Neural crest cell (in vitro differentiated cells): Measurements from ENCODE around the gene IKZF3. TPM values are rescaled to one million over a fixed set of nuclear protein-coding genes. Genes with fewer than 3 reads are reported as not detected.

ENCODE experiments used
- DNase-seq: peaks from one replicate; pipeline ENCODE4 v3.0.0; 2021; ENCODE audit warnings: low read depth, mixed read lengths, low spot score
- H3K27ac Mint-ChIP-seq: one replicate; pipeline ENCODE4 v1.8.0; 2021; ENCODE audit warnings: mild to moderate bottlenecking, mixed read lengths; ENCODE audit not compliant: unreplicated experiment
- H3K27me3 Mint-ChIP-seq: 2 replicates; pipeline ENCODE4 v1.8.0; 2021; ENCODE audit warnings: low read depth, mild to moderate bottlenecking, mixed read lengths
- H3K36me3 Mint-ChIP-seq: 2 replicates; pipeline ENCODE4 v1.8.0; 2021; ENCODE audit warnings: low read depth, mild to moderate bottlenecking, mixed read lengths
- H3K4me1 Mint-ChIP-seq: 2 replicates; pipeline ENCODE4 v1.8.0; 2021; ENCODE audit warnings: mixed read lengths
- H3K4me3 Mint-ChIP-seq: one replicate; pipeline ENCODE4 v1.8.0; 2021; ENCODE audit warnings: mild to moderate bottlenecking, mixed read lengths
- H3K9me3 Mint-ChIP-seq: 2 replicates; pipeline ENCODE4 v1.8.0; 2021; ENCODE audit warnings: mixed read lengths
- total RNA-seq: library from RNA; stranded (reverse); gene quantifications from 2 replicates; pipeline ENCODE4 v1.2.1, GENCODE V29; 2021
- TF ChIP-seq, protein P1 (sequence below): fragments of 200-600 bp; sonication (generic); conservative IDR thresholded peaks from 2 replicates; pipeline ENCODE4 v1.5.0; 2021; ENCODE audit warnings: antibody characterized with exemption, mild to moderate bottlenecking

Gene IKZF3
- total RNA-seq, 1 donor from 2014 or later, result not detected

DNA sequence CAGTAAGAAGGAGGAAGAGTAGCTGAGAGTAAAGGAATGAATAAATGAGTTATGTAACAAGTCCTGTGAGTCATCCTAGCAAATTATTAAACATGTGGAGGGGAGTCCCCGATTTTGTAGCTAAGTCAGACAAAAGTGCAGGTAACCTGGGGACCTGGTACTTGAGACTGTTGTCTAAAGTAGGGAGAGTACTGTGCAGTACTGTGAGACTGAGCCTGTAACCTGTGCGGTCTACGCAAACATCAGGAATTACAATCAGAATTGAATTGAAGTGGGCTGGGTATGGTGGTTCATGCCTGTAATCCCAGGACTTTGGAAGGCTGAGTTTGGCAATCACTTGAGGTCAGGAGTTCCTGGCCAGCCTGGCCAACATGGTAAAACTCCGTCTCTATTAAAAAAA lies 35.7 kb downstream of the IKZF3 start:
- Mint-ChIP-seq H3K4me1 (no peaks in the 10 kb centered on the region), H3K27me3 (peaks cover 45% of the 10 kb centered on the region), H3K4me3 (no peak overlapping the region), H3K27ac (no peak overlapping the region), H3K9me3 (peaks cover 3% of the 10 kb centered on the region), H3K36me3 (no peaks in the 10 kb centered on the region)
- no peak for DNase-seq
- TF ChIP-seq, protein P1, sequence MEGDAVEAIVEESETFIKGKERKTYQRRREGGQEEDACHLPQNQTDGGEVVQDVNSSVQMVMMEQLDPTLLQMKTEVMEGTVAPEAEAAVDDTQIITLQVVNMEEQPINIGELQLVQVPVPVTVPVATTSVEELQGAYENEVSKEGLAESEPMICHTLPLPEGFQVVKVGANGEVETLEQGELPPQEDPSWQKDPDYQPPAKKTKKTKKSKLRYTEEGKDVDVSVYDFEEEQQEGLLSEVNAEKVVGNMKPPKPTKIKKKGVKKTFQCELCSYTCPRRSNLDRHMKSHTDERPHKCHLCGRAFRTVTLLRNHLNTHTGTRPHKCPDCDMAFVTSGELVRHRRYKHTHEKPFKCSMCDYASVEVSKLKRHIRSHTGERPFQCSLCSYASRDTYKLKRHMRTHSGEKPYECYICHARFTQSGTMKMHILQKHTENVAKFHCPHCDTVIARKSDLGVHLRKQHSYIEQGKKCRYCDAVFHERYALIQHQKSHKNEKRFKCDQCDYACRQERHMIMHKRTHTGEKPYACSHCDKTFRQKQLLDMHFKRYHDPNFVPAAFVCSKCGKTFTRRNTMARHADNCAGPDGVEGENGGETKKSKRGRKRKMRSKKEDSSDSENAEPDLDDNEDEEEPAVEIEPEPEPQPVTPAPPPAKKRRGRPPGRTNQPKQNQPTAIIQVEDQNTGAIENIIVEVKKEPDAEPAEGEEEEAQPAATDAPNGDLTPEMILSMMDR, result no peak

DNA sequence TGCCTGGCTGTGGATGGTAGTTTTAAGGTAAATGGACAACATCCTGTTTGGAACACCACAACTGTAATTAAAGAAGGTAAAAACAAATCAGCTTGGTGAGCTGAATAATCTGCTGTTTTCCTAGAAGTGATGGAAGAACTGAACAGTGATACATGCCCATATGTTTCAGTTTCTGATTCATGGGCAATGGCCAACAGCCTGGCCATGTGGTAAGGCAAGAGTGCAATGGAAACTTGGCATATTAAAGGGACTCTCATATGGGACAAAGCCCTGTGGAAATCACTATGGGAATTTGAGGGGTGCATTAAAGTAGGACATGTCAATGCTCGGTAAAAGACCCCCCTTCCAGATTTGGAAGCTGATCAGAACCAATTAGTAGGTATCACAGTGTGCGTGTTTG lies 37.8 kb downstream of the IKZF3 start:
- peaks cover 41% of the 10 kb centered on the region for H3K27me3 Mint-ChIP-seq

DNA sequence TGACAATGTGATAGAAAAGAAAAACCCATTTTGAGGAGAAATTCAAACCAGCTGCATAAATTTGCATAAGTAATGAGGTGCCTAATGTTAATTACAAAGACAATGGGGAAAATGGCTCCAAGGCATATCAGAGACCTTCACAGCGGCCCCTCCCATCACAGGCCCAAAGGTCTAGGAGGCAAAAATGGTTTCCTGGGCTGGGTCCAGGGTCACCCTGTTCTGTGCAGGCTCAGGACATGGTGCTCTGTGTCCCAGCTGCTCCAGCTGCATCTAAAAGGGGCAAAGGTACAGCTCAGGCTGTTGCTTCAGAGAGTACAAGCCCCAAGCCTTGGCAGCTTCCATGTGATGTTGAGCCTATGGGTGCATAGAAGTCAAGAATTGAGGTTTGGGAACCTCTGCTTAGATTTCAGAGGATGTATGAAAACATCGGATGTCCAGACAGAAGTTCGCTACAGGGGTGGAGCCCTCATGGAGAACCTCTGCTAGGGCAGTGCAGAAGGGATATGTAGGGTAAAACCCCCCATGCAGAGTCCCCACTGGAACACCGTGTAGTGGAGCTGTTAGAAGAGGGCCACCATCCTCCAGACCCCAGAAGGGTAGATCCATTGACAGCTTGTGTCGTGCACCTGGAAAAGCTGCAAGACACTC lies 40.6 kb downstream of the IKZF3 start:
- TF ChIP-seq, protein P1, result no peak
- Mint-ChIP-seq H3K27ac (no peak overlapping the region), H3K9me3 (peaks cover 10% of the 10 kb centered on the region), H3K36me3 (peaks cover 6% of the 10 kb centered on the region), H3K4me1 (no peaks in the 10 kb centered on the region), H3K4me3 (no peak overlapping the region), H3K27me3 (peaks cover 49% of the 10 kb centered on the region)
- no peak for DNase-seq

More for the DNA sequence above, 37.8 kb downstream of the IKZF3 start:
- H3K4me3 Mint-ChIP-seq, result no peak overlapping the region
- peaks cover 10% of the 10 kb centered on the region for H3K9me3 Mint-ChIP-seq
- TF ChIP-seq, protein P1, result no peak
- no peaks in the 10 kb centered on the region for H3K4me1 Mint-ChIP-seq
- H3K36me3 Mint-ChIP-seq, result peaks cover 6% of the 10 kb centered on the region
- no peak overlapping the region for H3K27ac Mint-ChIP-seq
- no peak for DNase-seq

DNA sequence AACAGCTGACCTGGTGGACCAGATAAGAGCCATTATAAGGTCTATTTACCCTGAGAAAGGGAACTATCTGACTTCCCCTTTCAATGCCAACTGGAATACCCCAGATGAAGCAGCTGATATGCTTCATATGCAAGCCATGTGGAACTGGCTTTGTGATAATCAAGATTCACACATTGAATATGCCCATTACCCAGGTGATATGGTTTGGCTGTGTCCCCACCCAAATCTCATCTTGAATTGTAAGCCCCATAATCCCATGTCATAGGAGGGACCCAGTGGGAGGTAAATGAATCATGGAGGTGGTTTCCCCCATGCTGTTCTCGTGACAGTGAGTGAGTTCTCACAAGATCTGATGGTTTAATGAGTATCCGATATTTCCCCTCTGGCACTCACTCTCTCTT lies 42.1 kb downstream of the IKZF3 start:
- DNase-seq, result no peak
- no peak overlapping the region for H3K4me3 Mint-ChIP-seq
- H3K27ac Mint-ChIP-seq, result no peak overlapping the region
- TF ChIP-seq, protein P1, result no peak
- H3K36me3 Mint-ChIP-seq, result peaks cover 6% of the 10 kb centered on the region
- no peaks in the 10 kb centered on the region for H3K4me1 Mint-ChIP-seq
- peaks cover 10% of the 10 kb centered on the region for H3K9me3 Mint-ChIP-seq
- H3K27me3 Mint-ChIP-seq, result peaks cover 45% of the 10 kb centered on the region

DNA sequence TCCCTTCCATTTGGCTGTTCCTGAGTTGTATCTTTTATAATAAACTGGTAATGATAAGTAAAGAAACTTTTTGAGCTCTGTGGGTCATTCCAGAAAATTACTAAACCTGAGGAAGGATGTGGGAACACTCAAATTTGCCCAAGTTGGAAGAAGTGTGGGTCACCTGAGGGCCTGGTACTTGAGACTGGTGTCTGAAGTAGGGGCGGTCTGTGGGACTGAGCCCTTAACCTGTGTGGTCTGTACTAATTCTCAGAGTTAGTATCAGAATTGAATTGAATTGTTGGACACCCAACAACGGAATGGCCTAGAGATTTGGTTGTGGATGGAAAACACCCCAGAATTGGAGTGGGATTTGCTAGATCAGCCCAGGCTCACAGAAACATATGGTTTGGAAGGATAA lies 43.1 kb downstream of the IKZF3 start:
- TF ChIP-seq, protein P1, result no peak
- DNase-seq, result no peak
- Mint-ChIP-seq H3K27me3 (peaks cover 39% of the 10 kb centered on the region), H3K4me1 (no peaks in the 10 kb centered on the region), H3K27ac (no peak overlapping the region), H3K36me3 (peaks cover 6% of the 10 kb centered on the region), H3K4me3 (no peak overlapping the region), H3K9me3 (peaks cover 10% of the 10 kb centered on the region)
